IPS DF 4.7 (cell line): Measurements from ENCODE around the gene SLC7A14.
"Not testable (repeated sequence)": the region's sequence is repeated elsewhere in the genome, so short reads cannot be mapped to it uniquely, and the experiment has no call there.

Experiments used
- DNase-seq: peaks from one replicate; pipeline ENCODE4 v3.0.0-alpha.2; 2013; ENCODE audit warnings: low spot score; ENCODE audit errors: extremely low read depth

The SLC7A14 gene

DNA sequence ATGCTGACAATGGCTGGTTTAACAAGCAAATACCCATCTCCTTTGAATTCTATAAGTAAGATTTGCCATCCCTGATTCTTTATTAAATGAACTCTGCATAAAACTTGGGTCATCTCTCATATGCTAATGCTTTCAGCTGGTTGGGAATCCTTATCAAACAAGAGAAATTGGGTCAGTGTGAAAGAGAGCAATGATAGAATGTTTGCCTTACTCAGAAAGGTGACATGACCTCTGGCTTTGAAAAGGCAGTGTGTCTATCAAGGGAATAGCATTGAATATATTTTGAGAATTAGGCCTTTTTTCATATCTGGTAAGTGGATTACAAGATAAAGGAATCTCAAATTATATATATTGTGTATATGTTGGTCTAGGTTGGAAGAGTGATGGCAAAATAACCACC lies 8.7 kb upstream of the SLC7A14 start:
- no peak for DNase-seq

- no peak for DNase-seq
Measured at GRCh38 chr3:170593634-170594033, 7.8 kb upstream of the SLC7A14 start.

DNA sequence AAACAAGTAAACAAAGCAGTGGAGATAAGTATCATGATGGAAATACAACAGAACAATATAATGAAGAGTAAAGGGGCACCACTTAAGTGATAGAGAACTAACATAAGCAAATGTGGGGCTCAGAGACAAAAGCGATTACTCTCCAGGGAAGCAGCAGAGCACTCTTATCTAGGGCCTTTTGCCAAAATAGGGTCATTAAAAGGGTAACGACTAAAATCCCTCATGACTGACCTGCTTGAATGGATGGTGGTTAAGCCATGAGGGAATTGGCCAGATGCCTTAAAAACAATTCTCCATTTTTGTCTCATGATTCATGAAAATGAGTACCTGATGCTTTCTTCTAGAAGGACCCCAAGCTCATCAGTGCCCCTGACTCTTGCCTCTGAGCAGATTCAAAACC lies 3.2 kb upstream of the SLC7A14 start:
- no peak for DNase-seq

- DNase-seq = no peak
Measured at GRCh38 chr3:170585008-170585936, 603 bp downstream of the SLC7A14 start.

GRCh38 chr3:170584585-170585007 lies 1.3 kb downstream of the SLC7A14 start:
- peak; percentile 72 for DNase-seq

DNA sequence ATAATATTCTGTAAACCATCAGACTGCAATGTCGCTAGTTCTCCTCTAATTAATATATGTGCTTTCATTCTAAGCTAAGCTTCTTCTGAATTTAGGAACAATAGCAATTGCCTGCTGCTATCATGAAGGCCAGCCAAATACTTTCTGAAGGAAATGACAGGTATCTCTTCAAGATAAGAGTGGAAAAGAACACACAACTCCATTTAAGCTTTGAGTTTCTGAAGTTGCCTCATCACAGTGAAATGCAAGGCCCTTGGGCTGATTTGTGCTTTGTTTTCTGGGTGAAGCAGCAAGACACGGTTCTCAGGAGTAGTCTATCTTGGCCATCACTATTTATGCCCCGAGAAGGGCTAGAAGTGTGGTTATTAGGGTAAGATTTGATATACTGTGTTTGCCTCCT lies 6.2 kb downstream of the SLC7A14 start:
- DNase-seq = no peak

- DNase-seq = no peak
Measured at GRCh38 chr3:170572665-170573253, 13.1 kb downstream of the SLC7A14 start.

GRCh38 chr3:170567598-170567997 lies 18.3 kb downstream of the SLC7A14 start:
- DNase-seq = not testable (repeated sequence)

DNA sequence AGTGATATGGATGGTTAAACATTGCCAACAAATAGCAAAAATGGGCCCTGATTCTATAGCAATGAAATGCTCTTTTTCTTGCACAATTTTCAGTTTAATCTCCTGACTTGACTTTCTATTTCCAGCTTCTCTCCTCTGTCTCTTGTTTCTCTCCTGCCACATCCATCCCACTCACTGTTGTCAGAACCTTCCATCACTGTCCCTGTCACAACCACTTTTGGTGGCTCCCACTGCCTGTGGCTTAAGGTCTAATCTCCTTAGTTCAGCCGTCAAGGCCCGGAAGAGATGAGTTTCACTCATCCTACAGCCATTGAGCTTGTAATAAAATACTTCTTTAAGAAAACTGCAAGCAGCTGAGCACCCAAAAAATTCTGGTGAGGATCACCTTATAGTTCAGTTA lies 19.5 kb downstream of the SLC7A14 start:
- no peak for DNase-seq

GRCh38 chr3:170565495-170565894 lies 20.4 kb downstream of the SLC7A14 start:
- DNase-seq = no peak

- no peak for DNase-seq
Measured at GRCh38 chr3:170564664-170565063, 21.2 kb downstream of the SLC7A14 start.

DNA sequence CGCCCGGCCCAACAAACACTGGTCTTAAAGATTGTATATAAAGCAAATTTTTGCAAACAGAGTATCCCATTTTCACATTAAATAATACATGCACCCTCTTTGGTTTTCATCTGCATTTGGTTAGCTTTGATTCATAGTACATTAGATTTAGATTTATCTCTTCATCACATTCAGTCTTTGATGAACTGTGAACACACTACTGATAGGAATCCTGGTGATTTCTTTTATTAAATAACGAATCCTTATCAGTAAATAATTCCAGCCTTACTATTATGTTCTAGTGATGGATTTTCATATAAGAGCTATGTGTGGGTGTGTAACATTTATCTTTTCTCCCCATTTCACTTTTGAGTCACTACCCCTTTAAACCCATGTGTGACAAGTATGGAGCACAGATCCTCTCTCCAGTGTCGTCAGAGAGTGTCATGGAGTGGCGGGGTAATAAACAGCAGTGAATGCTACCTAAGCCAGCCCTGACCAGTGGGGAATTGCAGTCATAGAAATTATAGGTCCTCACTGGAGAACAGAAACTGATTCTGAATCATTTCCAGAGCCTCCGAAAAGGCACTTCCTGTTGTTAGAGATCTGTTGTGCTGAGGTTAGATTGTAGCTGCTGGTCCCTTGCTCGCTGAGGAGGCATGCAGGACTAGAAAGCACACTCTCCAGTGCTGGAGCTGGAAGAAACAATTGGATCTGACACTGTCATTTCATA lies 22.0 kb downstream of the SLC7A14 start:
- no peak for DNase-seq

DNA sequence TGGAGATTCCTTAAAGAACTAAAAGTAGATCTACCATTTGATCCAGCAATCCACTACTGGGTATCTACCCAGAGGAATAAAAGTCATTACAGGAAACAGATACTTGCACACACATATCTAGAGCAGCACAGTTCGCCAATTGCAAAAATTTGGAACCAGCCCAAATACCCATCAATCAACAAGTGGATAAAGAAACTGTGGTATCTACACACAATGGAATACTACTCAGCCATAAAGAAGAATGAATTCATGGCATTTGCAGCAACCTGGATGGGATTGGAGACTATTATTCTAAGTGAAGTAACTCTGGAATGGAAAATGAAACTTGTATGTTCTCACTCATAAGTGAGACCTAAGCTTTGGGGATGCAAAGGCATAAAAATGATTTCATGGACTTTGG lies 23.8 kb downstream of the SLC7A14 start:
- no peak for DNase-seq

DNA sequence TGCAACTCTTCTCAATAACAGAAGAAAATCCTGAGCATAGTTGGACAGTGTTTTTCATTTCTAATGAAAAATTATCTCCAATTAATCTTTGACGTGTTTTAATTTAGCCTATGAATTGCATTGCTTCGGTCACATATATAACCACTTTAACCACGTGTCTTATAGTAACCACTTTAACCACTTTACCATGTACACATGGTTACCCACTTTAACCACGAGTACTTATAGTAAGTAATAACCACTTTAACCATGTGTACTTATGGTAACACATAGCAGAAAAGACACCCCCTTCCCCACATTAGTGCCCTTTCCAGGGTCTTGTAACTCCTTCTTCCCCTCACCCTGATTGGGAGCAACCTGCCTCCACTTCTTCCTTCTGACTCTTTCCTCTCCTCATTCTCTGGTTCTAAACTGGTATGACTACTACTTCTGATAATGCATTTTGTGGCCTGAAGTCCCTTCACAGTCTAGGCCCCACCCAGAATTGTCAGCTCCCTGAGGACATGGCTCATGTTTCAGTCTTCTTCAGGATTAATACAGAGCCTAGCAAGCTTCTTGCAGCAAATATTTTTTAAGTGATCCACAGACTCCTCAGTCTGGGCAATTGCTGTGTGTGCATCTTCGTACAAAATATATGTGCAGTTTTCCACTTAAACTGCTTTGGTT lies 25.0 kb downstream of the SLC7A14 start:
- no peak for DNase-seq

- DNase-seq = no peak
Measured at GRCh38 chr3:170560296-170560695, 25.6 kb downstream of the SLC7A14 start.

- no peak for DNase-seq
Measured at GRCh38 chr3:170558427-170558826, 27.4 kb downstream of the SLC7A14 start.

GRCh38 chr3:170555329-170555728 lies 30.5 kb downstream of the SLC7A14 start:
- no peak for DNase-seq

- DNase-seq = no peak
Measured at GRCh38 chr3:170553788-170554757, 31.8 kb downstream of the SLC7A14 start.

DNA sequence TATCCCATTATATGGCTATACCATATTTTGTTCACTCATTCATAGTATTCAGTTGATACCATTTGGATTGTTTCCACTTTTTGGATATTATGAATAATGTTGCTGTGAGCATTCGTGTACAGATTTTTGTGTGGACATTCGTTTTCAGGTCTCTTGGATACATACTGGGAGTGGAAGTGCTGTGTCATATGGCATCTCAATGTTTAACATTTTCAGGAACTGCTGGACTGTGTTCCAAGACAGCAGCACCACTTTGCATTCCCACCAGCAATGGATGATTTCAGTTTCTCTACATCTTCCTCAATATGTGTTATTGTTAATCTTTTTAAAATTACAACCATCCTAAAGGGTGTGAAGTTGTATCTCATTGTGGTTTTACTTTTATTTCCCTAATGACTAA lies 34.6 kb downstream of the SLC7A14 start:
- DNase-seq = no peak

DNA sequence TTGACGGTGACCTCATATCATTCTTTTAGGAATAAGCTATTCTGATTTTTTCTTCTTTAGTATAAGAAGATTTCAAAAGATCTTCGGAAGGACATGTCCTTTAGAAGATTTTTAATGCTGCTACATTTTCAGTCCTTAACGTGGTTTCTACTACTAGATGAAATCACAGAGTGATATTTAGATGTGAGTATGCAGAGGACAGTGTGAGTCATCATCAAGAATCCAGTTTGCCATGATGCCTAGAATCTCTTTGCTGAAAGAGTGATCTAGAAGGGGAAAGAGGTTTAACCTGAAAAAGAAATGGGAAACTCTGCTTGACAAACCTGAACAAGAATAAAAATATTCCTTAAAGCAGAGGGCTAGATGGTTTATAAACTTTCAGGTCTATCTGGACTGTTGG lies 43.2 kb downstream of the SLC7A14 start:
- DNase-seq = no peak
